HepG2 (cell line): ENCODE results near the gene ARID5B. TPM values are rescaled to one million over a fixed set of nuclear protein-coding genes. Genes with fewer than 3 reads are reported as not detected.

Experiments
- GATA4 ChIP-seq: sonication (generic); IDR thresholded peaks from 2 replicates; pipeline ENCODE4 v1.6.1; 2016; ENCODE audit warnings: antibody characterized with exemption, low read depth, borderline replicate concordance
- GLI4 ChIP-seq: sonication (generic); formaldehyde crosslinking; IDR thresholded peaks from 2 replicates; pipeline ENCODE4 v1.5.1; 2020; ENCODE audit warnings: missing genetic modification reagents, mild to moderate bottlenecking, moderate library complexity, borderline replicate concordance
- KDM4B ChIP-seq: sonication (generic); formaldehyde crosslinking; IDR thresholded peaks from 2 replicates; pipeline ENCODE4 v1.4.0; 2020; ENCODE audit warnings: missing genetic modification reagents
- SALL1 ChIP-seq: sonication (generic); formaldehyde crosslinking; IDR thresholded peaks from 2 replicates; pipeline ENCODE4 v1.8.0; 2022; ENCODE audit warnings: mild to moderate bottlenecking, missing genetic modification reagents
- SMYD3 ChIP-seq: sonication (generic); formaldehyde crosslinking; IDR thresholded peaks from 2 replicates; pipeline ENCODE4 v1.8.1; 2023; ENCODE audit warnings: mild to moderate bottlenecking, missing genetic modification reagents
- TCF7L2 ChIP-seq: IDR thresholded peaks from 2 replicates; pipeline ENCODE4 v1.6.1; 2011; ENCODE audit warnings: mild to moderate bottlenecking, low read depth, low read length, moderate library complexity
- ZMYM2 ChIP-seq: sonication (generic); formaldehyde crosslinking; IDR thresholded peaks from 2 replicates; pipeline ENCODE4 v1.8.0; 2022; ENCODE audit warnings: mild to moderate bottlenecking, missing genetic modification reagents
- ZNF136 ChIP-seq: sonication (generic); formaldehyde crosslinking; IDR thresholded peaks from 2 replicates; pipeline ENCODE4 v1.8.1; 2022; ENCODE audit warnings: low read depth, mild to moderate bottlenecking, moderate library complexity, missing genetic modification reagents
- ZNF326 ChIP-seq: sonication (generic); formaldehyde crosslinking; IDR thresholded peaks from 2 replicates; pipeline ENCODE4 v1.4.0; 2020; ENCODE audit warnings: missing genetic modification reagents, borderline replicate concordance
- ZNF883 ChIP-seq: sonication (generic); formaldehyde crosslinking; IDR thresholded peaks from 2 replicates; pipeline ENCODE4 v1.5.1; 2020; ENCODE audit warnings: mild to moderate bottlenecking, missing genetic modification reagents; ENCODE audit errors: not compliant biosample characterization
- ZSCAN12 ChIP-seq: sonication (generic); formaldehyde crosslinking; IDR thresholded peaks from 2 replicates; pipeline ENCODE4 v1.9.0; 2021; ENCODE audit warnings: mild to moderate bottlenecking, missing genetic modification reagents
- ZSCAN20 ChIP-seq: sonication (generic); formaldehyde crosslinking; IDR thresholded peaks from 2 replicates; pipeline ENCODE4 v1.4.0; 2020; ENCODE audit warnings: missing genetic modification reagents, mild to moderate bottlenecking, borderline replicate concordance
- polyA plus RNA-seq, 8 experiments: library from polyadenylated mRNA; depleted of rRNA in 3 of 8; stranded (reverse) in 7 of 8; unstranded in 1 of 8; fragments of >200 nt; fragmentation: Illumina TruSeq in 4 of 8; extraction: Trizol in 4 of 8; gene quantifications; 2 replicates each; pipeline versions ENCODE4 v1.2.1 to v1.2.3, GENCODE V29; 2011 to 2016; ENCODE audit warnings: low read depth in 4 of 8, missing spikeins in 1 of 8, mixed read lengths in 1 of 8; ENCODE audit not compliant: insufficient read depth in 1 of 8
- total RNA-seq, 5 experiments: library from RNA; depleted of rRNA; stranded (reverse); fragments of >200 nt; fragmentation: Illumina TruSeq; extraction: Trizol; gene quantifications; 2 replicates each; pipeline ENCODE4 v1.2.3, GENCODE V29; 2016; ENCODE audit warnings: low read depth in 1 of 5
- TF ChIP-seq, protein P1 (sequence below): sonication (generic); formaldehyde crosslinking; IDR thresholded peaks from 2 replicates; pipeline ENCODE4 v1.5.1; 2020; ENCODE audit warnings: mild to moderate bottlenecking, missing genetic modification reagents
- TF ChIP-seq, protein P2 (sequence below), 2 experiments: IDR thresholded peaks; 2 replicates each; pipeline ENCODE4 v1.6.1; 2011 to 2012; ENCODE audit warnings: low read length in 2 of 2, borderline replicate concordance in 1 of 2, low read depth in 1 of 2, mild to moderate bottlenecking in 1 of 2, moderate library complexity in 1 of 2
- TF ChIP-seq, protein P3 (sequence below): sonication (generic); formaldehyde crosslinking; IDR thresholded peaks from 2 replicates; pipeline ENCODE4 v1.9.0; 2021; ENCODE audit warnings: missing genetic modification reagents, borderline replicate concordance
- TF ChIP-seq, protein P4 (sequence below): sonication (generic); formaldehyde crosslinking; IDR thresholded peaks from 2 replicates; pipeline ENCODE4 v1.4.0; 2020; ENCODE audit warnings: low read depth, mild to moderate bottlenecking, missing genetic modification reagents
- TF ChIP-seq, protein P5 (sequence below): sonication (generic); formaldehyde crosslinking; IDR thresholded peaks from 2 replicates; pipeline ENCODE4 v1.8.1; 2023; ENCODE audit warnings: mild to moderate bottlenecking, inconsistent platforms, moderate library complexity, missing genetic modification reagents, borderline replicate concordance

Gene ARID5B
- total and polyA plus RNA-seq, 2 of the 13 experiments (the other 11 are each of a cell fraction or from before 2014, with no cell fraction given) = 6.2 to 21.1 TPM

DNA sequence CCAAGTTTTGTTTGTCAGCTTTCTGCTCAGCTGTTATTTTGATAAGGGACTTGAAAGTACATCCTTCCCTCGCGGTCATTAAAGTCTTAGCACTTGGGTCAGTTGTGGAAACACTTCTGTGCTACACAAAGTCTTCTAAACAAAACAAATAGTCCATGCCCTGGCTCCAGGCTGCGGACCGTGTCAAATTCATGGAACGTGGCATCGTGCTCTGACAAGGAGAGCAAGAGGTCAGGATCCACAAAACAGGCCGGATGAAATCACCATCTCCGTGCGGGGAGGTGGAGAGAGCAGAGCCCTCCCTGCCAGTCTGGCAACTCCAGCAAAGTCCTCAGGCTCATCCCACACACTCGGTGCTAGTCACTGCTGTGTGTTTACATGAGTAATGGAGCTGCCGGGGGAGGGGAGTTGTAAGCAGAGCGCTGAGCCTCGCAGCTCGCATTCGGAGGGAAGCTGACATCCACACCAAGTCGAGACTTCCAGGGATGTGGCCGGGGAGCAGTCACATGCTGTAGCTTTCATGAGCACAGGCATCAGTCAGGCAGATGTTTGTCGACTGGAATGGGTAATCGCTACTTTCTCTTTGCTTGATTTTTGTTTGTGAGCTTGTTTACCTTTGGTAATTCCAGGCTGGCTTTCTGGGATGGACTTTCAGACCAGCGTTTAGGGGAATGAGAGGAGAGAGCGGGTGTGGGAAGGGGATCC, 147.6 kb downstream of the ARID5B start (continued):
- TF ChIP-seq, protein P1, sequence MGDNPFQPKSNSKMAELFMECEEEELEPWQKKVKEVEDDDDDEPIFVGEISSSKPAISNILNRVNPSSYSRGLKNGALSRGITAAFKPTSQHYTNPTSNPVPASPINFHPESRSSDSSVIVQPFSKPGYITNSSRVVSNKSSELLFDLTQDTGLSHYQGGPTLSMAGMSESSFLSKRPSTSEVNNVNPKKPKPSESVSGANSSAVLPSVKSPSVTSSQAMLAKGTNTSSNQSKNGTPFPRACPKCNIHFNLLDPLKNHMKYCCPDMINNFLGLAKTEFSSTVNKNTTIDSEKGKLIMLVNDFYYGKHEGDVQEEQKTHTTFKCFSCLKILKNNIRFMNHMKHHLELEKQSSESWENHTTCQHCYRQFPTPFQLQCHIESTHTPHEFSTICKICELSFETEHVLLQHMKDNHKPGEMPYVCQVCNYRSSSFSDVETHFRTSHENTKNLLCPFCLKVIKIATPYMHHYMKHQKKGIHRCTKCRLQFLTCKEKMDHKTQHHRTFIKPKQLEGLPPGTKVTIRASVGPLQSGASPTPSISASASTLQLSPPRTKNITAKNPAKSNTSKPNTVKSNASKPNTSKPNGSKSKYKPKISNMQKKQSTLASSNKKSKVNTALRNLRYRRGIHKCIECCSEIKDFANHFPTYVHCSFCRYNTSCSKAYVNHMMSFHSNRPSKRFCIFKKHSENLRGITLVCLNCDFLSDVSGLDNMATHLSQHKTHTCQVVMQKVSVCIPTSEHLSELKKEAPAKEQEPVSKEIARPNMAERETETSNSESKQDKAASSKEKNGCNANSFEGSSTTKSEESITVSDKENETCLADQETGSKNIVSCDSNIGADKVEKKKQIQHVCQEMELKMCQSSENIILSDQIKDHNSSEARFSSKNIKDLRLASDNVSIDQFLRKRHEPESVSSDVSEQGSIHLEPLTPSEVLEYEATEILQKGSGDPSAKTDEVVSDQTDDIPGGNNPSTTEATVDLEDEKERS (CRISPR knock-in tag) = peak; percentile 75; the same call in 1 of the 2 replicates
- TF ChIP-seq ZNF136 (CRISPR knock-in tag) = 0 out of 2 replicates have a peak, but pooled peaks have one; percentile 29
- no peak for TF ChIP-seq GLI4 (CRISPR knock-in tag)
- TF ChIP-seq, protein P2, sequence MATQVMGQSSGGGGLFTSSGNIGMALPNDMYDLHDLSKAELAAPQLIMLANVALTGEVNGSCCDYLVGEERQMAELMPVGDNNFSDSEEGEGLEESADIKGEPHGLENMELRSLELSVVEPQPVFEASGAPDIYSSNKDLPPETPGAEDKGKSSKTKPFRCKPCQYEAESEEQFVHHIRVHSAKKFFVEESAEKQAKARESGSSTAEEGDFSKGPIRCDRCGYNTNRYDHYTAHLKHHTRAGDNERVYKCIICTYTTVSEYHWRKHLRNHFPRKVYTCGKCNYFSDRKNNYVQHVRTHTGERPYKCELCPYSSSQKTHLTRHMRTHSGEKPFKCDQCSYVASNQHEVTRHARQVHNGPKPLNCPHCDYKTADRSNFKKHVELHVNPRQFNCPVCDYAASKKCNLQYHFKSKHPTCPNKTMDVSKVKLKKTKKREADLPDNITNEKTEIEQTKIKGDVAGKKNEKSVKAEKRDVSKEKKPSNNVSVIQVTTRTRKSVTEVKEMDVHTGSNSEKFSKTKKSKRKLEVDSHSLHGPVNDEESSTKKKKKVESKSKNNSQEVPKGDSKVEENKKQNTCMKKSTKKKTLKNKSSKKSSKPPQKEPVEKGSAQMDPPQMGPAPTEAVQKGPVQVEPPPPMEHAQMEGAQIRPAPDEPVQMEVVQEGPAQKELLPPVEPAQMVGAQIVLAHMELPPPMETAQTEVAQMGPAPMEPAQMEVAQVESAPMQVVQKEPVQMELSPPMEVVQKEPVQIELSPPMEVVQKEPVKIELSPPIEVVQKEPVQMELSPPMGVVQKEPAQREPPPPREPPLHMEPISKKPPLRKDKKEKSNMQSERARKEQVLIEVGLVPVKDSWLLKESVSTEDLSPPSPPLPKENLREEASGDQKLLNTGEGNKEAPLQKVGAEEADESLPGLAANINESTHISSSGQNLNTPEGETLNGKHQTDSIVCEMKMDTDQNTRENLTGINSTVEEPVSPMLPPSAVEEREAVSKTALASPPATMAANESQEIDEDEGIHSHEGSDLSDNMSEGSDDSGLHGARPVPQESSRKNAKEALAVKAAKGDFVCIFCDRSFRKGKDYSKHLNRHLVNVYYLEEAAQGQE (IDR thresholded peaks at IDR 0.05; ENCODE audit: borderline replicate concordance in 1 of 2, low read depth in 1 of 2, low read length in 2 of 2) = peak in 1 of 2 experiments; percentile 33; a peak in 1 of 4 replicates
- TF ChIP-seq TCF7L2 = no peak
- TF ChIP-seq, protein P3, sequence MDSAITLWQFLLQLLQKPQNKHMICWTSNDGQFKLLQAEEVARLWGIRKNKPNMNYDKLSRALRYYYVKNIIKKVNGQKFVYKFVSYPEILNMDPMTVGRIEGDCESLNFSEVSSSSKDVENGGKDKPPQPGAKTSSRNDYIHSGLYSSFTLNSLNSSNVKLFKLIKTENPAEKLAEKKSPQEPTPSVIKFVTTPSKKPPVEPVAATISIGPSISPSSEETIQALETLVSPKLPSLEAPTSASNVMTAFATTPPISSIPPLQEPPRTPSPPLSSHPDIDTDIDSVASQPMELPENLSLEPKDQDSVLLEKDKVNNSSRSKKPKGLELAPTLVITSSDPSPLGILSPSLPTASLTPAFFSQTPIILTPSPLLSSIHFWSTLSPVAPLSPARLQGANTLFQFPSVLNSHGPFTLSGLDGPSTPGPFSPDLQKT = no peak
- peak; percentile 99 for TF ChIP-seq SALL1 (CRISPR knock-in tag)
- no peak for TF ChIP-seq SMYD3
- TF ChIP-seq ZNF326 (CRISPR knock-in tag) = no peak
- peak; percentile 92 for TF ChIP-seq KDM4B (CRISPR knock-in tag)
- TF ChIP-seq ZNF883 = peak; percentile 88
- TF ChIP-seq, protein P4, sequence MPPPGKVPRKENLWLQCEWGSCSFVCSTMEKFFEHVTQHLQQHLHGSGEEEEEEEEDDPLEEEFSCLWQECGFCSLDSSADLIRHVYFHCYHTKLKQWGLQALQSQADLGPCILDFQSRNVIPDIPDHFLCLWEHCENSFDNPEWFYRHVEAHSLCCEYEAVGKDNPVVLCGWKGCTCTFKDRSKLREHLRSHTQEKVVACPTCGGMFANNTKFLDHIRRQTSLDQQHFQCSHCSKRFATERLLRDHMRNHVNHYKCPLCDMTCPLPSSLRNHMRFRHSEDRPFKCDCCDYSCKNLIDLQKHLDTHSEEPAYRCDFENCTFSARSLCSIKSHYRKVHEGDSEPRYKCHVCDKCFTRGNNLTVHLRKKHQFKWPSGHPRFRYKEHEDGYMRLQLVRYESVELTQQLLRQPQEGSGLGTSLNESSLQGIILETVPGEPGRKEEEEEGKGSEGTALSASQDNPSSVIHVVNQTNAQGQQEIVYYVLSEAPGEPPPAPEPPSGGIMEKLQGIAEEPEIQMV (CRISPR knock-in tag) = peak; percentile 92
- 0 out of 2 replicates have a peak, but pooled peaks have one; percentile 44 for TF ChIP-seq ZMYM2 (CRISPR knock-in tag)
- TF ChIP-seq ZSCAN12 = 0 out of 2 replicates have a peak, but pooled peaks have one; percentile 31
- TF ChIP-seq, protein P5, sequence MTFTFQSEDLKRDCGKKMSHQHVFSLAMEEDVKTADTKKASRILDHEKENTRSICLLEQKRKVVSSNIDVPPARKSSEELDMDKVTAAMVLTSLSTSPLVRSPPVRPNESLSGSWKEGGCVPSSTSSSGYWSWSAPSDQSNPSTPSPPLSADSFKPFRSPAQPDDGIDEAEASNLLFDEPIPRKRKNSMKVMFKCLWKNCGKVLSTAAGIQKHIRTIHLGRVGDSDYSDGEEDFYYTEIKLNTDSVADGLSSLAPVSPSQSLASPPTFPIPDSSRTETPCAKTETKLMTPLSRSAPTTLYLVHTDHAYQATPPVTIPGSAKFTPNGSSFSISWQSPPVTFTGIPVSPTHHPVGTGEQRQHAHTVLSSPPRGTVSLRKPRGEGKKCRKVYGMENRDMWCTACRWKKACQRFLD (CRISPR knock-in tag) = no peak
- 0 out of 2 replicates have a peak, but pooled peaks have one; percentile 32 for TF ChIP-seq ZSCAN20 (CRISPR knock-in tag)
- no peak; the same call in 1 of the 2 replicates for TF ChIP-seq GATA4
